ENCODE measurements around the gene AOAH. TPM values are rescaled to one million over a fixed set of nuclear protein-coding genes. Genes with fewer than 3 reads are reported as not detected.
"Not testable (repeated sequence)": the region's sequence is repeated elsewhere in the genome, so short reads cannot be mapped to it uniquely, and the experiment has no call there.

Gene AOAH
- total RNA-seq, 1 experiment from 2014 or later = 0.39 TPM

DNA sequence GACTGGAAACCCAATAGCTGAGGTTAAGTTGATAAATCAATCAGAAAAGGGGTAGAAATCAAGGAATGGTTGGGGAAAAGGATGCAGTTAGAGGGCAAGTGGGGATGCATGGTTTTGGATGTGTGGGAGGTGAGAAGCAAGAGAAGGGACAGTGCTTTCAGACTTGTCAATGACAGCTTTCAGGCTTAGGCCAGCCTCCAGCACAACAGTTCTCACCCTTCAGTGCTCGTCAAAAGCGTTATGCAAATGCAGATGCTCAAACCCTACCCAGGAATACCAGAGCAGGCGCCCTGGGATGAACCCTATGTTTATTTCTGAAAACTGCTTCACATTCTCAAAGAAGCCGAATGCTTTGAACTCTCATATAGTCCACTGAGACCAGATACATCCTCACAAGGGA is 74.0 kb downstream of the AOAH start:
- Histone ChIP-seq H4K5ac (ENCODE audit: insufficient read length, low read depth, low read length) (no peak overlapping the region), H3K23ac (ENCODE audit: insufficient read length, low read depth, low read length) (no peak overlapping the region), H3T11ph (ENCODE audit: low read length) (no peak overlapping the region), H3K56ac (ENCODE audit: insufficient read length, low read depth, low read length) (no peak overlapping the region), H3K14ac (ENCODE audit: insufficient read depth, low read length) (no peak overlapping the region), H2BK5ac (ENCODE audit: insufficient read length, low read length) (no peak overlapping the region), H3K9me3 (ENCODE audit: control insufficient read depth, low read depth, low read length) (no peaks in the 10 kb centered on the region), H2BK20ac (ENCODE audit: low read depth, low read length, poor library complexity, severe bottlenecking) (no peak overlapping the region), H3K79me1 (ENCODE audit: insufficient read depth, low read depth, low read length, poor library complexity, severe bottlenecking) (no peaks in the 10 kb centered on the region), H3K27me3 (ENCODE audit: insufficient read depth, low read length) (no peaks in the 10 kb centered on the region), H3K27ac (ENCODE audit: insufficient read length, low read depth, low read length) (no peak overlapping the region), H2AFZ (ENCODE audit: low read length) (no peak overlapping the region), H2BK15ac (ENCODE audit: low read depth, low read length) (no peak overlapping the region), H4K91ac (ENCODE audit: insufficient read length, low read depth, low read length) (no peak overlapping the region), H4K20me1 (ENCODE audit: control insufficient read depth, insufficient read depth, insufficient read length) (no peaks in the 10 kb centered on the region), H2AK5ac (ENCODE audit: insufficient read length, low read length) (no peak overlapping the region), H3K18ac (ENCODE audit: insufficient read length, low read depth, low read length) (no peak overlapping the region), H2BK12ac (ENCODE audit: insufficient read length, low read depth, low read length) (no peak overlapping the region), H3K79me2 (ENCODE audit: insufficient read depth, low read length) (no peaks in the 10 kb centered on the region), H2BK120ac (ENCODE audit: low read depth, low read length, poor library complexity, severe bottlenecking) (no peak overlapping the region), H4K8ac (replicated peaks; ENCODE audit: insufficient read length, low read depth, low read length) (no peak overlapping the region), H3K4me2 (ENCODE audit: insufficient read depth, insufficient read length, low read length) (no peak overlapping the region), H3K9ac (ENCODE audit: extremely low read depth, insufficient read length, low read length) (no peak overlapping the region), H3K4me1 (ENCODE audit: insufficient read depth, low read length) (peaks cover 9% of the 10 kb centered on the region; the same call in 1 of the 2 replicates), H3K4ac (ENCODE audit: low read depth, low read length) (no peak overlapping the region), H3K23me2 (ENCODE audit: insufficient read length, low read depth, low read length, poor library complexity, severe bottlenecking) (no peaks in the 10 kb centered on the region)
- Mint-ChIP-seq H3K4me3 (no peak overlapping the region), H3K4me1 (peaks cover 38 to 42% of the 10 kb centered on the region in 2 experiments), H3K27me3 (ENCODE audit: low read depth) (no peaks in the 10 kb centered on the region; the same call in 1 of the 2 replicates), H3K9me3 (no peaks in the 10 kb centered on the region; a peak in 1 of 5 replicates), H3K27ac (no peak overlapping the region), H3K36me3 (ENCODE audit: insufficient read depth in 1 of 3, low read depth in 3 of 3) (no peaks in the 10 kb centered on the region)
- no peak for DNase-seq
- TF ChIP-seq, protein P1, sequence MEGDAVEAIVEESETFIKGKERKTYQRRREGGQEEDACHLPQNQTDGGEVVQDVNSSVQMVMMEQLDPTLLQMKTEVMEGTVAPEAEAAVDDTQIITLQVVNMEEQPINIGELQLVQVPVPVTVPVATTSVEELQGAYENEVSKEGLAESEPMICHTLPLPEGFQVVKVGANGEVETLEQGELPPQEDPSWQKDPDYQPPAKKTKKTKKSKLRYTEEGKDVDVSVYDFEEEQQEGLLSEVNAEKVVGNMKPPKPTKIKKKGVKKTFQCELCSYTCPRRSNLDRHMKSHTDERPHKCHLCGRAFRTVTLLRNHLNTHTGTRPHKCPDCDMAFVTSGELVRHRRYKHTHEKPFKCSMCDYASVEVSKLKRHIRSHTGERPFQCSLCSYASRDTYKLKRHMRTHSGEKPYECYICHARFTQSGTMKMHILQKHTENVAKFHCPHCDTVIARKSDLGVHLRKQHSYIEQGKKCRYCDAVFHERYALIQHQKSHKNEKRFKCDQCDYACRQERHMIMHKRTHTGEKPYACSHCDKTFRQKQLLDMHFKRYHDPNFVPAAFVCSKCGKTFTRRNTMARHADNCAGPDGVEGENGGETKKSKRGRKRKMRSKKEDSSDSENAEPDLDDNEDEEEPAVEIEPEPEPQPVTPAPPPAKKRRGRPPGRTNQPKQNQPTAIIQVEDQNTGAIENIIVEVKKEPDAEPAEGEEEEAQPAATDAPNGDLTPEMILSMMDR (conservative IDR thresholded peaks at IDR 0.05) = no peak
- WGBS (ENCODE audit: extremely low coverage, insufficient read length, low lambda C conversion rate) = no CpG with 5 or more reads among the region's 4 CpGs

DNA sequence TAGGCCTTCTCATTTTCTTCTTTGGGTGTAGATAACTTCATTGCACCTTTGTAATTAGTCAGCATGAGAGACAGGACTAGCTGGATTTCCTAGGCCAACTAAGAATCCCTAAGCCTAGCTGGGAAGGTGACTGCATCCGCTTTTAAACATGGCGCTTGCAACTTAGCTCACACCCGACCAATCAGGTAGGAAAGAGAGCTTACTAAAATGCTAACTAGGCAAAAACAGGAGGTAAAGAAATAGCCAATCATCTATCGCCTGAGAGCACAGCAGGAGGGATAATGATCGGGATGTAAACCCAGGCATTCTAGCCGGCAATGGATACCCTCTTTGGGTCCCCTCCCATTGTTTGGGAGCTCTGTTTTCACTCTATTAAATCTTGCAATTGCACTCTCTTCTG is 75.0 kb downstream of the AOAH start:
- H3K4me3 Mint-ChIP-seq; H2BK5ac ChIP-seq (ENCODE audit: insufficient read length, low read length); H3K9me3 Mint-ChIP-seq; H2BK120ac ChIP-seq (ENCODE audit: low read depth, low read length, poor library complexity, severe bottlenecking); H3K27me3 ChIP-seq (ENCODE audit: insufficient read depth, low read length); H4K91ac ChIP-seq (ENCODE audit: insufficient read length, low read depth, low read length); H2AK5ac ChIP-seq (ENCODE audit: insufficient read length, low read length); H3K4ac ChIP-seq (ENCODE audit: low read depth, low read length); H3K27ac ChIP-seq (ENCODE audit: insufficient read length, low read depth, low read length); H3K9ac ChIP-seq (ENCODE audit: extremely low read depth, insufficient read length, low read length); DNase-seq; H3K14ac ChIP-seq (ENCODE audit: insufficient read depth, low read length); H3K27me3 Mint-ChIP-seq (ENCODE audit: low read depth); H3K23me2 ChIP-seq (ENCODE audit: insufficient read length, low read depth, low read length, poor library complexity, severe bottlenecking); H3K4me2 ChIP-seq (ENCODE audit: insufficient read depth, insufficient read length, low read length); H3K23ac ChIP-seq (ENCODE audit: insufficient read length, low read depth, low read length); H3K9me3 ChIP-seq (ENCODE audit: control insufficient read depth, low read depth, low read length); H3T11ph ChIP-seq (ENCODE audit: low read length); H4K5ac ChIP-seq (ENCODE audit: insufficient read length, low read depth, low read length); H3K56ac ChIP-seq (ENCODE audit: insufficient read length, low read depth, low read length); H4K8ac ChIP-seq (replicated peaks; ENCODE audit: insufficient read length, low read depth, low read length); H3K36me3 Mint-ChIP-seq (ENCODE audit: insufficient read depth in 1 of 3, low read depth in 3 of 3); H3K27ac Mint-ChIP-seq; H2AFZ ChIP-seq (ENCODE audit: low read length); H3K79me2 ChIP-seq (ENCODE audit: insufficient read depth, low read length); H2BK12ac ChIP-seq (ENCODE audit: insufficient read length, low read depth, low read length); H3K18ac ChIP-seq (ENCODE audit: insufficient read length, low read depth, low read length); H2BK15ac ChIP-seq (ENCODE audit: low read depth, low read length); H3K79me1 ChIP-seq (ENCODE audit: insufficient read depth, low read depth, low read length, poor library complexity, severe bottlenecking); H3K4me1 ChIP-seq (ENCODE audit: insufficient read depth, low read length); H2BK20ac ChIP-seq (ENCODE audit: low read depth, low read length, poor library complexity, severe bottlenecking); H4K20me1 ChIP-seq (ENCODE audit: control insufficient read depth, insufficient read depth, insufficient read length): not testable (repeated sequence)
- WGBS (ENCODE audit: extremely low coverage, insufficient read length, low lambda C conversion rate) = no CpG with 5 or more reads among the region's 6 CpGs
- peaks cover 37 to 40% of the 10 kb centered on the region in 2 experiments for H3K4me1 Mint-ChIP-seq

Data from H9 (cell line).